Fibroblast of lung (primary cell): ENCODE data around the gene G6PC1. TPM values are rescaled to one million over a fixed set of nuclear protein-coding genes. Genes with fewer than 3 reads are reported as not detected.
"Not testable (repeated sequence)": the region's sequence is repeated elsewhere in the genome, so short reads cannot be mapped to it uniquely, and the experiment has no call there.

Experiments used
- DNase-seq, 2 donors: peaks; one replicate each; pipeline versions ENCODE4 v3.0.0 to v3.0.0-alpha.2; 2010; ENCODE audit warnings: low read depth in 2 of 2
- H2AFZ ChIP-seq: 2 replicates; pipeline ENCODE4 v1.5.1; 2012; ENCODE audit warnings: low read length, control low read depth, inconsistent platforms
- H3K27ac ChIP-seq: 2 replicates; pipeline ENCODE4 v1.5.1; 2011; ENCODE audit warnings: low read length, control low read depth; ENCODE audit not compliant: insufficient read depth
- H3K27me3 ChIP-seq: 2 replicates; pipeline ENCODE4 v1.5.1; 2011; ENCODE audit warnings: mild to moderate bottlenecking, low read length; ENCODE audit not compliant: control insufficient read depth, insufficient read depth
- H3K36me3 ChIP-seq: 2 replicates; pipeline ENCODE4 v1.5.1; 2011; ENCODE audit warnings: low read length; ENCODE audit not compliant: control insufficient read depth, insufficient read depth
- H3K4me1 ChIP-seq: 2 replicates; pipeline ENCODE4 v1.5.1; 2011; ENCODE audit warnings: low read length; ENCODE audit not compliant: control insufficient read depth, insufficient read depth; ENCODE audit errors: extremely low read depth
- H3K4me2 ChIP-seq: 2 replicates; pipeline ENCODE4 v1.5.1; 2011; ENCODE audit warnings: low read length, control low read depth; ENCODE audit not compliant: insufficient read depth; ENCODE audit errors: extremely low read depth
- H3K4me3 ChIP-seq, 4 experiments: fragments of 200-600 bp in 1 of 4; sonication (generic) in 1 of 4; replicated peaks in 1 of 4; 2 replicates each; pipeline ENCODE4 v1.5.1; 2011 to 2016; ENCODE audit warnings: low read length in 4 of 4, low read depth in 3 of 4, mild to moderate bottlenecking in 3 of 4, control low read depth in 2 of 4, inconsistent platforms in 1 of 4, mixed read lengths in 1 of 4; ENCODE audit not compliant: insufficient read depth in 1 of 4; ENCODE audit errors: control extremely low read depth in 1 of 4
- H3K79me2 ChIP-seq: 2 replicates; pipeline ENCODE4 v1.5.1; 2012; ENCODE audit warnings: mild to moderate bottlenecking, low read length, inconsistent platforms; ENCODE audit not compliant: control insufficient read depth, insufficient read depth
- H3K9ac ChIP-seq: 2 replicates; pipeline ENCODE4 v1.5.1; 2011; ENCODE audit warnings: mild to moderate bottlenecking, low read length, control low read depth; ENCODE audit not compliant: insufficient read depth
- H3K9me3 ChIP-seq: 2 replicates; pipeline ENCODE4 v1.5.1; 2012; ENCODE audit warnings: low read depth, low read length; ENCODE audit not compliant: control insufficient read depth, insufficient read depth
- H4K20me1 ChIP-seq: 2 replicates; pipeline ENCODE4 v1.5.1; 2011; ENCODE audit warnings: low read length; ENCODE audit not compliant: control insufficient read depth, insufficient read depth; ENCODE audit errors: extremely low read depth
- CTCF ChIP-seq, 2 donors: IDR thresholded peaks in 1 of 2; conservative IDR thresholded peaks in 1 of 2; 1 replicate in 1 of 2; 2 replicates in 1 of 2; pipeline ENCODE4 v1.5.1; 2011 to 2012; ENCODE audit warnings: low read length in 2 of 2, control low read depth in 1 of 2, inconsistent platforms in 1 of 2, low read depth in 1 of 2, mild to moderate bottlenecking in 1 of 2
- EZH2 ChIP-seq: IDR thresholded peaks from 2 replicates; pipeline ENCODE4 v1.5.1; 2012; ENCODE audit warnings: low read length, control low read depth, mild to moderate bottlenecking; ENCODE audit errors: missing control alignments
- polyA plus RNA-seq, 2 donors: library from polyadenylated mRNA; depleted of rRNA in 1 of 2; stranded (reverse) in 1 of 2; unstranded in 1 of 2; fragments of >200 nt; gene quantifications; 2 replicates each; pipeline ENCODE4 v1.2.1, GENCODE V29; 2011 to 2012; ENCODE audit warnings: missing spikeins in 1 of 2
- total RNA-seq: library from RNA; depleted of rRNA; stranded (reverse); fragments of >200 nt; gene quantifications from 2 replicates; pipeline ENCODE4 v1.2.1, GENCODE V29; 2014

Gene G6PC1
- total and polyA plus RNA-seq, 2 donors (not counting 1 experiment from before 2014, with no cell fraction given), result not detected

GRCh38 chr17:42871647-42872046 lies 29.0 kb upstream of the G6PC1 start:
- Histone ChIP-seq H3K9me3 (no peaks in the 10 kb centered on the region), H3K4me2 (no peak overlapping the region), H3K27ac (no peak overlapping the region), H3K36me3 (no peaks in the 10 kb centered on the region), H3K27me3 (no peaks in the 10 kb centered on the region), H4K20me1 (no peaks in the 10 kb centered on the region), H3K9ac (no peak overlapping the region), H3K4me1 (no peaks in the 10 kb centered on the region), H3K4me3 (no peak overlapping the region), H2AFZ (no peak overlapping the region), H3K79me2 (no peaks in the 10 kb centered on the region)
- no peak for TF ChIP-seq CTCF (conservative IDR thresholded peaks at IDR 0.05 in 1 of 2, IDR thresholded peaks at IDR 0.05 in 1 of 2; ENCODE audit: low read depth in 1 of 2, low read length in 2 of 2)
- no peak for TF ChIP-seq EZH2
- DNase-seq, result no peak

GRCh38 chr17:42872251-42872965 lies 28.2 kb upstream of the G6PC1 start:
- no peaks in the 10 kb centered on the region for H4K20me1 ChIP-seq

GRCh38 chr17:42873315-42873714 lies 27.3 kb upstream of the G6PC1 start:
- Histone ChIP-seq H3K4me2 (no peak overlapping the region), H3K36me3 (no peaks in the 10 kb centered on the region), H3K27ac (no peak overlapping the region), H2AFZ (no peak overlapping the region), H3K9ac (no peak overlapping the region), H3K4me3 (no peak overlapping the region), H3K4me1 (no peaks in the 10 kb centered on the region), H4K20me1 (no peaks in the 10 kb centered on the region), H3K27me3 (peaks cover 4% of the 10 kb centered on the region), H3K79me2 (no peaks in the 10 kb centered on the region), H3K9me3 (no peaks in the 10 kb centered on the region)
- TF ChIP-seq EZH2, result no peak
- TF ChIP-seq CTCF (conservative IDR thresholded peaks at IDR 0.05 in 1 of 2, IDR thresholded peaks at IDR 0.05 in 1 of 2; ENCODE audit: low read depth in 1 of 2, low read length in 2 of 2), result no peak
- no peak for DNase-seq

More at GRCh38 chr17:42872251-42872965, 28.2 kb upstream of the G6PC1 start:
- Histone ChIP-seq H3K79me2 (no peaks in the 10 kb centered on the region), H3K4me1 (no peaks in the 10 kb centered on the region), H3K36me3 (no peaks in the 10 kb centered on the region), H3K4me2 (no peak overlapping the region), H2AFZ (no peak overlapping the region), H3K27me3 (peaks cover under 1% of the 10 kb centered on the region), H3K9ac (no peak overlapping the region), H3K4me3 (no peak overlapping the region), H3K9me3 (no peaks in the 10 kb centered on the region), H3K27ac (no peak overlapping the region)
- TF ChIP-seq EZH2 (no peak), CTCF (conservative IDR thresholded peaks at IDR 0.05 in 1 of 2, IDR thresholded peaks at IDR 0.05 in 1 of 2; ENCODE audit: low read depth in 1 of 2, low read length in 2 of 2) (no peak)
- DNase-seq, result peak in 1 of 2 donors; percentile 79

GRCh38 chr17:42873932-42874695 lies 26.5 kb upstream of the G6PC1 start:
- H3K36me3 ChIP-seq, H4K20me1 ChIP-seq, H3K27me3 ChIP-seq, H3K4me1 ChIP-seq, H2AFZ ChIP-seq, H3K9me3 ChIP-seq, H3K27ac ChIP-seq, DNase-seq, H3K9ac ChIP-seq, H3K4me2 ChIP-seq, H3K79me2 ChIP-seq, H3K4me3 ChIP-seq: not testable (repeated sequence)
